NCI-H345 (cell line): ENCODE data around the gene IPO13.

Experiments used
- DNase-seq: peaks from one replicate; lab custom pipeline; 2025; lab: John Stamatoyannopoulos, UW

The IPO13 gene, protein sequence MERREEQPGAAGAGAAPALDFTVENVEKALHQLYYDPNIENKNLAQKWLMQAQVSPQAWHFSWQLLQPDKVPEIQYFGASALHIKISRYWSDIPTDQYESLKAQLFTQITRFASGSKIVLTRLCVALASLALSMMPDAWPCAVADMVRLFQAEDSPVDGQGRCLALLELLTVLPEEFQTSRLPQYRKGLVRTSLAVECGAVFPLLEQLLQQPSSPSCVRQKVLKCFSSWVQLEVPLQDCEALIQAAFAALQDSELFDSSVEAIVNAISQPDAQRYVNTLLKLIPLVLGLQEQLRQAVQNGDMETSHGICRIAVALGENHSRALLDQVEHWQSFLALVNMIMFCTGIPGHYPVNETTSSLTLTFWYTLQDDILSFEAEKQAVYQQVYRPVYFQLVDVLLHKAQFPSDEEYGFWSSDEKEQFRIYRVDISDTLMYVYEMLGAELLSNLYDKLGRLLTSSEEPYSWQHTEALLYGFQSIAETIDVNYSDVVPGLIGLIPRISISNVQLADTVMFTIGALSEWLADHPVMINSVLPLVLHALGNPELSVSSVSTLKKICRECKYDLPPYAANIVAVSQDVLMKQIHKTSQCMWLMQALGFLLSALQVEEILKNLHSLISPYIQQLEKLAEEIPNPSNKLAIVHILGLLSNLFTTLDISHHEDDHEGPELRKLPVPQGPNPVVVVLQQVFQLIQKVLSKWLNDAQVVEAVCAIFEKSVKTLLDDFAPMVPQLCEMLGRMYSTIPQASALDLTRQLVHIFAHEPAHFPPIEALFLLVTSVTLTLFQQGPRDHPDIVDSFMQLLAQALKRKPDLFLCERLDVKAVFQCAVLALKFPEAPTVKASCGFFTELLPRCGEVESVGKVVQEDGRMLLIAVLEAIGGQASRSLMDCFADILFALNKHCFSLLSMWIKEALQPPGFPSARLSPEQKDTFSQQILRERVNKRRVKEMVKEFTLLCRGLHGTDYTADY

DNA sequence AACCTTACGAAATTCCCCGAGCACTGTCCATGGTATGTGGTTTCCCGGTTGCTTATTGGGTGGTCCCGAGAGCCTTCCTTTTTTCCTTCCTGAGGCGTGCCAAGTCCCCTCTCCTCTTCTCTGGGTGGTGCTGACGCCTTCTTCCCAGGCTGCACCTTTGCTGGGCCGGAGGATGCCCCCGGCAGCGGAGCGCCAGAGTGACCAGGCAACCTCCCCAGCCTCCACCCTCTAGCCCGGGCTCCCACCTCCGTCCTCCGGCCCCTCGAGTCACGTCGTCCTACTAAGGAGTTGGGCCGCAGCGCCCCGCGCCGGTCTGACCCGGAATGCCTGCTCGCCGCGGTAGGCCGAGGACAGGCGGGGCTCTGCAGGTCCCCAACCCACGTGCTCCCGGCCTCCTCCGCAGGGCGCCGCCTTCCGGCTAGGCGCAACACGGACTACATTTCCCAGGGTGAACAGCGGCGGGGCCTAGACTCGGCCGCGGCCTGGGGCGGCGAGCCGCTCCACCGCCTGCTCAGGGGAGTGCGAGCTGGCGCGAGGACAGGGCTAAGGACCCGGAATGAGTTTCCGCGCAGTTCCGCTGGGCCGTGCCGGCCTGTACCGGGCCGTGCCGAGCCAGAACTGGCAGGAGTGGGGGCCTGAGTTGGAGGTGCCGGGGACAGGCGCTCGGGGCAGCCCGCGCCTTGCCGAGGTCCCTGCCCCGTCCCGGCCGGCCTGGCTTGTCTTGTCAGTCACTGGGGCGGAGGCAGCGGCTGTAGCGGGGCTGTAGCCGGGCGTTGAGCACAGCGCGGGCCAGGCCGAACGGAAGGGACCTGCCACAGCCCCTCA is at the start of gene IPO13:
Gene IPO13 (plus strand): TSS at position 715 of the 825 bp plus-strand sequence. CDS start 651 bp downstream, outside the sequence.
- DNase-seq, result peak; percentile 95

DNA sequence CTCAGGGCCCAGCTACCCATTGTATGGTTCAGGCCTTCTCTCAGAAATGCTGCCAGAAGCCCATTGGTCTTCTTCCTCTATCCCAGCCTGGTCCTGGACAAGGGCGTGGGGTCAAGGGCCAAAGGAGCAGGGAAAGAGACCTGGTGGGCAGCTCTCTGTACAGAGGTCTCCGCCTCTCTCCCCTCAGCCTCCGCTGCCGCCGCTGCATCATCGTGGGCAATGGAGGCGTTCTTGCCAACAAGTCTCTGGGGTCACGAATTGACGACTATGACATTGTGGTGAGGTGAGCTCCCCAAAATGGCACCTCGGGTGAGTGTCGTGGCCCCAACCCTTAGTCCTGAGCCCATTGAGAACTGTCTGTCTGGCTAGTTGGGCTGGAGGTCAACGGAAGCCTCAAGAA is 47.8 kb upstream of the IPO13 start:
- no peak for DNase-seq

DNA sequence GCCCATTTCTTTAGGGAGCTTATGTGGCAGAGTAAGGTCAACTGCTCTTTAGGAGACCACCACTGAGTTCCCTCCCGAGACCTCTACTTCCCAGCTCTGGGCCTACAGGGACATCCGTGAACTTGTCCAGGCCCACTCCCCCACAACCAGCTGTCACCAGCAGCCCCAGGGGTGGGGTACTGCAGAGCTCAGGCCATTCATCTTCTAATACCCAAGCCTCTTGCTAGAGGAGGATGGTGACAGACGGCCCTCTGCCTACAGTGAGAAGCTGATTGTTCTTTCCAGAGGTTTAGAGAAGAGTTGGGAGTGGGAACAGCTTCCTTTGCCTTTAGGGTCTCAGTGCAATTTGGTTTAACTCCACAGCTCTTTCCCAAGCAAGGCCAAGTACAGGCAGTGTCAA is 46.4 kb upstream of the IPO13 start:
- DNase-seq, result no peak

DNA sequence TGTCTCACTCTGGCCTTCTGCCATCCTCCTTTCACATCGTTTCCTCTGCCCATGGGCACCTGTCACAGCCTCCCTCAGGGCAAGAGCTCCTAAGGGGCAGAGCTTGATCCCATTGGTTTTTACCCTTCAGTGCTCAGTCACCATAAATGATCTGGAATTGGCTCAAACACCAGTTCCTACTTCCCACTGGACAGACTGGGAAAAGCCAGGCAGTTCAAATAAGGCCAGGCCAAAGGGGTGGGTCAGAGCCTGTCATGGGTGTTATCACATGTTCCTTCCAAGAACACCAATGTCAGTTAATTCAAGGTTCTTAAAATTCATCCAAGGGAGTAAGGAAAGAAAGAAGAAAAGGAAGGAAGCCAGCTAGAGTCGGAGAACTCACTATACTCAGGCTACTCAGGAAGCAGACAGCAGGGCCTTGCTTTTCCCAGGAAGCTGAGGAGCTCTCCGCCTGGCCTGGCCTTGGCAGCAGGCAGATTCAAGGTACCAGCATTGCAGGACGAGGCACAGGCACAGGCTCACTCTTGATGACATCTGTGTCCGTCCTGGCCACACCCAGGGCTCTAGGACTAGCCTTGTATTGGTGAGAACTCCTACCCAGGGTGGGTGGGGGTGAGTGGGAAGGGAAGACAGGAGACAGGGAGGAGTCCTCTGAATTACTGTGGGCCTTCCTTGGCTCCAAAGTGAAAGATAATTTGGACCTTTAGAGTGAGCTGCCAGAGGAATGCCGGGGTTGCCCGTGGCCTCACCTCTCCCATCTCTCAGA is 45.4 kb upstream of the IPO13 start:
- no peak for DNase-seq

DNA sequence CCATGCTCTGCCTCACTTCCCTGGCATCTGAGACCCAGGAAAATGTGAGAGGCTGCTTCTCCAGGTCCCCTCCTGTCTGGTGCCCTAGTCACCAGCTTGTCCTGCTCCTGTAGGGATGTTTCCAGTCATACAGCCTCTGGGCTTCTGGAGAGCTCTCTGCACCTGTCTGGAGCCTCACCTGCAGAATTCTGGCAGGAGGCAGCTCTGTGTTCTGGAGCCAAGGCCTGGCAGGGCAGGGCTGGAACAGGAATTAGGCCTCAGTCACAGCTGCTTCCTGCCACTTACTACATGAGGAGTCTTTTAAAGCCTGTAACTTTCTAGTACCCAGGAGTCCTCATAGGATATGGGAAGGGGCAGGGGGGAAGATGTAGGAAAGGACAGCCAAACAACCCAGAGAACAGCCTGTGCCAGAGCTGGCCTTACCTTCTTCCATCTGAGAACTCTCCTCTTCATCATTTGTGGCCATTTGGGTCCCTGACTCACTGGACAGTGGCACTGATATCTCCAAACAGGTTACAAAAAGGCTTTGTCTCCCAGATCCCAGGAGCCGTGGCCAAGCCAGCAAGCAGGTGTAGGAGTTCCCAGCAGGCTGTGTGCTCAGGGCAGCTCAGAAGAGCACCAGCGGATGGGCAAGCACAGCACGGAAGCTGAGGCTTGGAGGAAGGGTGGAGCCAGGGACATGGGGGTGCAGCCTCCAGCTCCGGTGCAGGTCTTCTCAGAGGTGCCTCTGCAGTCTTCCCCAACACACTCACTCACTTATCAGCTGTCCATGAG is 44.5 kb upstream of the IPO13 start:
- DNase-seq, result no peak

DNA sequence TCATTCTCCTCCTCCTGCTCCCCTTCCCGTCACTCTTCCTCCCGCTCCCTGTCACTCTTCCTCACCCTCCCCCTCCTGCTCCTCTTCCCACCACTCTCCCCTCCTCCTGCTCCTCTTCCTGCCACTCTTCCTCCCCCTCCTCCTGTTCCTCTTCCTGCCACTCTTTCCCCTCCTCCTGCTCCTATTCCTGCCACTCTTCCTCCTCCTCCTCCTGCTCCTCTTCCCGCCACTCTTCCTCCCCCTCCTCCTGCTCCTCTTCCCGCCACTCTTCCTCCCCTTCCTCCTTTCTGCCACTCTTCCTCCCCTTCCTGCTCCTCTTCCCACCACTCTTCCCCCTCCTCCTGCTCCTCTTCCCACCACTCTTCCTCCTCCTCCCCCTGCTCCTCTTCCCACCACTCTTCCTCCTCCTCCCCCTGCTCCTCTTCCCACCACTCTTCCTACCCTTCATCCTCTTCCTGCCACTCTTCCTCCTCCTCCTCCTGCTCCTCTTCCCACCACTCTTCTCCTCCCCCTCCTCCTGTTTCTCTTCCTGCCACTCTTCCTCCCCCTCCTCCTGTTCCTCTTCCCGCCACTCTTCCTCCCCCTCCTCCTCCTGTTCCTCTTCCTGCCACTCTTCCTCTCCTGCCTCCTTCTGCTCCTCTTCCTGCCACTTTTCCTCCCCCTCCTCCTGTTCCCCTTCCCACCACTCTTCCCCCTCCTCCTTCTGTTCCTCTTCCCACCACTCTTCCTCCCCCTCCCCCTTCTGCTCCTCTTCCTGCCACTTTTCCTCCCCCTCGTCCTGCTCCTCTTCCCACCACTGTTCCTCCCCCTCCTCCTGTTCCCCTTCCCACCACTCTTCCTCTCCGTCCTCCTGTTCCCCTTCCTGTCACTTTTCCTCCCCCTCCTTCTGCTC is 41.8 kb upstream of the IPO13 start:
- no peak for DNase-seq

DNA sequence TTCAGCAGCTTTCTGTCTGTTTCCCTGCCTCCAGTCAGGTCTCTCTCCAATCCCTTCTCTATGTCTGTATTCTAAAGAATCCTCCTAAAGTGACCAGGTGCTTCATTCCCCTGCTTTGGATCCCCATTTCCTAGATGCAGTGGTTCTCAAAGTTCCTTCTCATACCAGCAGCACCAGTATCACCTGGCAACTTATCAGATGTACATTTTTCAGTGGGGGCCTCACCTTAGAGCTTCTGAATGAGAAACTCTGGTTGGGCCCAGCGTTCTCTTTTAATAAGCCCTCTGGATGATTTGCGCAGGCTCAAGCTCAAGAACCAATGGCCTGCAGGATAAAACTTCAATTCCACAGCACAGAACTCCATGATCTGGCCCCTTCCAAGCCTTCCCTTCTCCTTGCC is 38.5 kb upstream of the IPO13 start:
- no peak for DNase-seq

DNA sequence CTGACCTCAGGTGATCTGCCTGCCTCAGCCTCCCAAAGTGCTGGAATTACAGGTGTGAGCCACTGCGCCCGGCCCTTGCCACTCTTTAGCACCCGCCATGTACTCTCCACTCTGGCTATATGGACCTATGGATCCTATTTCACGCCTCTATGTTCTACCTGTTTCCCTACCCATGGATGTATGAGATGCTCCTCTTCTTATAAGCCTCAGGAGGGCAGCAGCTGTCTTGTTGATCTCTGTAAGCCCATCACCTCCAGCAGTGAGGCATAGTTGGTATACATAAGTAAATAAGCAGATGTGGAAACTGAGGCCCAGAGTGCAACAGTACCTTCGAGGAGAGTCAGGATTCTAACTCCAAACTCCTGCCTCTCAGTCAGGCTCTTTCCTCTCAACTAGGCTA is 37.9 kb upstream of the IPO13 start:
- no peak for DNase-seq

DNA sequence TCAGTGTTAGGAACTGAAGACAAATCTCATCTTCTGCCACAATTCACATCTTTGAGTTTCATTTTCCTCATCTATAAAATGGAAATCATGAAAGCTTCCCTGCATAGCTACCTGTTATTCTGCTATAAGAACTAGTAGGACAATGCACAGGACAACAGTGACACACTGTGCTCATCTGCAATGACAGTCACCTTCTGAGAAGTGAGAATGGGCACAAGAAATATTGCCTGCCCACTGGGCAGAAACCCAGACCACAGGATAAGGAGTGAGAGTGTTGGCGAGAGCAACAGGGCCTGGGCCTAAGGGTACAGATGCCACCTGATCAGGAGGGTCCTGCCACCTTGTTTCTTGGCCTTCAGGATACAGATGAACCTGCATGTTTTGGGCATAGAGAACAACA is 36.4 kb upstream of the IPO13 start:
- no peak for DNase-seq

DNA sequence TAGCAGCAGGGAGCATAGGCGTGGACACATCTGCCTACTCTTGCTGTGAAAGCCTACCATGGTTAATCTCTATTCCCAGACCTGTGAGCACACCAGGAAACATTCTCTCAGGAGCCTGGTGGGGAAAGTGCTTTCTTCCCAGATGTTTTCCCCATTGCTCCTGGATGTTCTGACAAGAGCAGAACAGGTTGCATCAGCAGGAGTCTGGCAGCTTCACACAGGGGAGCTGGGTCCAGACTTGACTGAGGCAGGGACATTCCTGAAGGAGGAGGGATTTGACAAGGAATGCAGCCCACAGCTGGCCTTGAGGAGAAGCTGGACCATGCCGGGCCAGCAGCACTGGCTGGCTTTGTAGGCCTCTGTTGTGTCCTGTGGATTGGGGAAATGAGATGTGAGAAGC is 34.1 kb upstream of the IPO13 start:
- DNase-seq, result no peak

DNA sequence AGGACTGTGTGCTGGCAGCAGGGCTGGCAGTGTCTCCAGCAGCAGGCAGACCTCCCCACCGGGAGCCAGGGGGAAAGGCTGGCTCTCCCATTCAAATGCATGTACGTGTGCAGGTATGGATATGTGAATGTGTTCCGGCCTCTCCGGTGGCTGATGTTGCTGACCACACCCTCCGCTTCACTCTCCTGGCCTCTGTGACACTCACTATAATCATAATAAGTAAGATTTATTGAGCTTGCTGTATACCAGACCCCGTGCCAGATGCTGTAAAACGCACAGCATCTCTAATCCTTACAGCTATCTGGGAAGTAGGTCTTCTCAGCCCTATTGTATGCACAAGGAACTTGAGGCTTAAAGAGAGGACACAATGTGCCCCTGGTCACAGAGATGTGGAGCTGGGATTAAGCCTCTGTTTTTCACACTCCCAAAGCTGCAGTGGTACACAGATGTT is 33.7 kb upstream of the IPO13 start:
- no peak for DNase-seq

DNA sequence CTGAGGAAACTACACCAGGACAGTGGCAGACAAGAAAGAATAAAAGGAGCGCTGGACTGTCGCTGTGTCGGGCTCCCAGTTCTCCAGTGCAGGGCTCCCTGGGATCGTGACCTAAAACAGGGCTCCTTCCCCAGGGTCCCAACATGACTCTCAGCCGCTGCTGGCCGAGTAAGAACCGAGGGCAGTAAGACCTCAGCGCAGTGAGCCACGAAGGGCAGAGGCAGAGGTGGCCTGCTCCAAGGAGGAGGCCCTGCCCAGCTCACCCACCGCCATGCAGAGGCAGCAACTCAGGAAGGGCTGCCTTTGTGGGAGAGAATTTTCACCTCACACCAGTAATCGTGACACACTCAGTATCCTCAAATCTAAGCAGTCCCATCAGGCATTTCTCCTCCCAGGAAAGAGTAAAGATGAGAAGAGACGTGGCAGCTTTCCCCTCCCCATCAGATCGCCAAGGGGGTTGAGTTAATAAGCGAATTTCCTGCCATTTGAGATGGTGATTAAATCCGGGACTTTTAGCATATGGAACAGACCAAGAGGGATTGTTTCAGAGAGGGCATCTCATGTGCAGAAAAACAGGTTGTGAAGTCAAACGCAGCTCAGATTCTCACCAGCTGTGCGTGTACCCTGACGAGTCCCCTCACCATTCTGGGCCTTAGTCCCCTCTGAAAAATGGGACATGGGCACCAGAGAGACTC is 32.9 kb upstream of the IPO13 start:
- DNase-seq, result no peak

DNA sequence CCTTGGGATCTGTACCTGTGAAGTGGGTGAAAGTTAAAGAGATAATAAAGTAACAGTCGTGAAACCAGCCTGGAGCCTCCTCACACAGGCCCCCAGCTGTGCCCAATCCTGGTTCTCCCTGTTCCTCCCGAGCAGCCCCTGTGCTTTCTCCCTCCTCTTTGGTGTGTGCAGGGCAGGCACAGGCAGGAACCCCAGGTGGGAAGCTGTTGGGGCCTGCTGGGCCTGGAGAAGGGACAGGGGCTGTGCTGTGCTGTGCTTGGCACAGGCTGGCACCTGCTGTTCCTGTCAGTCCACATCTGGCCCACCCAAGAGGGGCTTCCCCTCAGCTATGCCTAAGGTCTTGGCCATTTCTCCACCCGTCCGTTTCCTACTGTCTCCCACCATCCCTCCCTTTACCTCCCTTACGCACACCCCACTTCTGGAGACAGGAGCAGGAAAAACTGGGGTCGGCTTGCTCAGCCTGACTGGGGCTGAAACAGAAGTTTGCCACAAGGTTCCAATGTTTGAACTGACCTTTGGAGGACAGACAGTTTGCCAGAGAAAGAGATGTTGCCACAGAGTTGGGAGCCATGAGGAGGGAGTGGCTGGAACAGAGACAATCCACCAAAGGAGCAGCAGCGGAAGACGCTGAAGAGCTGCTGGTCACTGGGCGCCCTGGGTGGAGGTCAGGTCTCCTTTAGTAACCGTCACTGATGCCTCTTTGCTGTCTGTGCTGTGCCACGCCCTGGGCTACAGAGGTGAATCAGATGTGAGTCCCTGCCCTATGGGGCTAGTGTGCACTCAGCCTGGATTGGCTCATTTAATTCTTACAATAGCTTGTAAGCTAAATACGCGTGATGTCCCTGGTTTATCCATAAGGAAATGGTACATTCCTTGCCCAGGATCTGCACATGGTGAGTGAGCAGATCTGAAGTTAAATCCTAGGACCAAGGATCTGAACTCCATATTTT is 31.9 kb upstream of the IPO13 start:
- DNase-seq, result no peak

DNA sequence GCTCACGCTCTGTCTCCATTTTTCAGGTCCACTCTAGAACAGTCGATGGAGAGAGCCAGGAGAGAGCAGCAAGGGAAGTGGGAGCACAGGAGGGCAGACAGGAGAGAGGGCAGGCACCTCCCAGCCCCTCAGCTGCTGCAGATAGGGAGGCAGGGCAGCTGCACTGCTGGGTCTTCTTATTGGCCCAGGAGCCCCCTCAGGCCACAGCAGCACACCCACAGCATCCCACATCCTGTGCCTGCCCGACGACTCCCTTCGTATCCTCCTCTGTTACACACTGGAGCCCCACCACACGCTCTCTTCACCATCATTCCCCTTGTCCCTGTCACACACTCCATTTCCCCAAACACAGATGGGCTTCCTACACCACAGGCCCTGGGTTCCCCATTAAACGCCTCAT is 26.8 kb upstream of the IPO13 start:
- no peak for DNase-seq

DNA sequence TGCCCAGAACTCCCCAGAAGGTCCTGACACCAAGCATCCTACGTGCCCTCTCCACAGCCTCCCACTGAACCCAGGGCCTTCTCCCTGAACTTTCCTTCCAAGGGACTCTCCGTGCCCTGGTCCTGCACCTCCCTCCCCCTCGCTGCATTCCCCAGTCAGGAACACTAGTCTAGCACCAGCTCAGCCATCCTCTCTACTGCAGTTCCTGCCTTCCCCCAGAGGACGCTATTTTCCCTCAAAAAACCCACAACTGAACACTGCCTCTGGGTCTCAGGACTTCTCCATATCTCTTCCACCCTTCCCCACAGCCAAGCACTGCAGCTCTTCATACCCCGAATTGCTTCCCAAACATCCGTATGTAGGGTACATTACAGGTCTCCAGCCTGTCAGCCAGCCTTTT is 25.7 kb upstream of the IPO13 start:
- DNase-seq, result no peak

DNA sequence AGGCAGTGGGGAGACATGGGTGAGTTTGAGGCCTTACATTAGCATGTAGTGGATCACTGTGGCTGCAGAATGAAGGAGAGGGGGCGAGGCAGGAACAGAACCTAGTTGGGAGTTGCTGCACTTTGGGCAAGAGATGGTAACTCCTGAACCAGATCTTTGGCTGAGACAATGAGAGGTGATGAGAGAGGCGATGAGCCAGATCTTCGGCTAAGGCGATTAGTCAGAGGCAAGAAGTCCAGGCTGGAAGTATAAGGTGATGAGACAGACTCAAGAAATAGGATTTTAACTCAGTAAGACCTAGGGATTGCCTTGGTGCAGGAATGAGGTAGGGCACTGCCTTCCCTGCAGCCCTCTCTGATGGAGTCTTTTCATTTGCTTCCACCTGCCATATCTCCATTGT is 22.2 kb upstream of the IPO13 start:
- no peak for DNase-seq

DNA sequence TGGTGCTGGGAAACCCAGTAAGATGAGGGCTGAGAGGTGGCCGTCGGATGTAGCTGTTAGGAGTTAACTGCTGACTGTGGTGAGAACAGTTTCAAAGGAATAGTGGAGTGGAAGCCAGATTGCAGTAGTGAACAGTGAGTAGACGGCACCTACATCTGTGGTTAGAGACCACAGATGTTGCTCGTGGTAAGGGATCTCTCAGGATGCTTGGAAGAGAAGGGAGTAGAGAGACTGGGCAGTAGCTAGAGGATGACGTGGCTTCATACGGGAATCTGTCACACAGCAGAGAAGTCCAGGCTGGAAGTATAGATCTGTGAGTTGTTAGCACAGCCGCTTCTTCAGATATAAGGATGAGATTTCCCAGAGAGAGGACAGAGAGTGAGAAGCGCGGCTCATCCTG is 20.9 kb upstream of the IPO13 start:
- no peak for DNase-seq
